SU-DHL-6 (cell line): Measurements from ENCODE around the gene NEB.

Experiments used
- H2AFZ ChIP-seq: fragments of 200-600 bp; sonication (generic); 2 replicates; pipeline ENCODE4 v1.6.1; 2014; ENCODE audit warnings: low read depth, mild to moderate bottlenecking, moderate library complexity, mixed read lengths, antibody characterized with exemption, low read length; ENCODE audit not compliant: severe bottlenecking
- H3F3A ChIP-seq: fragments of 200-600 bp; shearing (Covaris generic); 2 replicates; pipeline ENCODE4 v1.6.0; 2016; ENCODE audit warnings: antibody characterized with exemption, mild to moderate bottlenecking; ENCODE audit not compliant: insufficient read depth
- H3K27ac ChIP-seq: fragments of 200-600 bp; sonication (generic); 2 replicates; pipeline ENCODE4 v1.5.1; 2016; ENCODE audit warnings: low read depth, mild to moderate bottlenecking, low read length, moderate library complexity, mixed read lengths
- H3K27me3 ChIP-seq: fragments of 200-600 bp; sonication (generic), shearing (Covaris generic); 2 replicates; pipeline ENCODE4 v1.6.0; 2014; ENCODE audit warnings: mild to moderate bottlenecking, low read length
- H3K36me3 ChIP-seq: fragments of 200-600 bp; sonication (generic); 2 replicates; pipeline ENCODE4 v1.6.1; 2014; ENCODE audit warnings: mild to moderate bottlenecking, low read length, mixed read lengths
- H3K4me2 ChIP-seq: fragments of 300-600, 200-600 bp; shearing (Covaris generic), sonication (generic); 2 replicates; pipeline ENCODE4 v1.6.0; 2014; ENCODE audit warnings: low read length, low read depth, mild to moderate bottlenecking; ENCODE audit not compliant: poor library complexity, severe bottlenecking
- H3K4me3 ChIP-seq: fragments of 200-600 bp; sonication (generic); 2 replicates; pipeline ENCODE4 v1.5.1; 2014; ENCODE audit warnings: antibody characterized with exemption, low read length, mild to moderate bottlenecking, mixed read lengths; ENCODE audit not compliant: insufficient read depth, poor library complexity, severe bottlenecking
- H3K79me2 ChIP-seq: fragments of 200-600 bp; sonication (generic); 2 replicates; pipeline ENCODE4 v1.6.1; 2014; ENCODE audit warnings: mild to moderate bottlenecking, low read length, moderate library complexity; ENCODE audit not compliant: insufficient read depth
- H3K9ac ChIP-seq: fragments of 200-600 bp; sonication (generic); 2 replicates; pipeline ENCODE4 v1.7.0; 2014; ENCODE audit warnings: mild to moderate bottlenecking, low read length
- H3K9me2 ChIP-seq: fragments of 200-600 bp; sonication (generic); replicated peaks from 2 replicates; pipeline ENCODE4 v1.6.1; 2014; ENCODE audit warnings: low read length; ENCODE audit not compliant: insufficient read depth
- H3K9me3 ChIP-seq: fragments of 200-600 bp; sonication (generic); 2 replicates; pipeline ENCODE4 v1.6.1; 2014; ENCODE audit warnings: low read length, mixed read lengths; ENCODE audit not compliant: insufficient read depth
- H4K20me1 ChIP-seq: fragments of 200-600 bp; sonication (generic); 2 replicates; pipeline ENCODE4 v1.6.1; 2014; ENCODE audit warnings: low read depth, mild to moderate bottlenecking, antibody characterized with exemption, low read length, moderate library complexity, mixed read lengths
- CTCF ChIP-seq: fragments of 200-600 bp; sonication (generic); IDR thresholded peaks from one replicate; pipeline ENCODE4 v1.5.1; 2017; ENCODE audit warnings: antibody characterized with exemption, mild to moderate bottlenecking, low read length, moderate library complexity; ENCODE audit not compliant: insufficient read depth, poor library complexity, severe bottlenecking
- EZH2phosphoT487 ChIP-seq: fragments of 200-600 bp; sonication (generic), shearing (Covaris generic); conservative IDR thresholded peaks from 2 replicates; pipeline ENCODE4 v1.6.1; 2018; ENCODE audit warnings: mild to moderate bottlenecking, antibody characterized with exemption, low read length, moderate library complexity, mixed read lengths

The NEB gene

GRCh38 chr2:151729415-151729811, 4.9 kb downstream of the NEB start:
- H4K20me1 ChIP-seq, result no peaks in the 10 kb centered on the region
- H3F3A ChIP-seq, result no peaks in the 10 kb centered on the region
- no peak overlapping the region for H3K4me3 ChIP-seq
- TF ChIP-seq EZH2phosphoT487 (no peak), CTCF (no peak)
- H3K9me2 ChIP-seq, result no peaks in the 10 kb centered on the region
- no peak overlapping the region for H3K27ac ChIP-seq
- H2AFZ ChIP-seq, result no peak overlapping the region
- H3K36me3 ChIP-seq, result no peaks in the 10 kb centered on the region
- no peak overlapping the region for H3K4me2 ChIP-seq
- no peak overlapping the region for H3K9ac ChIP-seq
- no peaks in the 10 kb centered on the region for H3K9me3 ChIP-seq
- no peaks in the 10 kb centered on the region for H3K79me2 ChIP-seq
- H3K27me3 ChIP-seq, result no peaks in the 10 kb centered on the region

DNA sequence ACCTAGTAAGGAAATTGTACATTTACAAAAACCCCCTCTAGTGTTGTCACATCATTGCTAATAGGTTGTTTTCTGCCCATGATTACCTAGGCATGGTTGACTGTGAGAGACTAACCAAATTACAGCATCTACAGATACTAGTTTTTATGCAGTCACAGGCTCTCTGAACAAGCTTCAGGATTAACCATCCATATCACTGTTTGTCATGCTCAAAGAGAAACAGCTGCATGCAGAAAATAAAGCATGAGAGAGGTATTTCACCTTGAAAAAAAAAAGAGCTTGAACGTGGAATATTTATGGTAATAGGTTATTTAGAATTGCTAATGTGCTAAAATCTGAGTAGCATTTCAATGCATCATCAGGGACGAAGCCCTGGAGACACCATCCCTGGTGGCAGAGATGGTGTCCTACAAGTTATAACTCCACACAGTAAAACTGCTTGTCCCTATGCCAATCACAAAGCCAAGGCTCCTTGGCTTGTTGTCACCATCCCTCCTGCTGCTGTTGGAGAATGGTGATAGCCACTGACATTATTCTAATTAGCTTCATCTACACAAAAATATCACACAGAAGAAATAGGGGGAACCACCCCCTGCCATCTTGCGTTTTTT, 5.4 kb downstream of the NEB start:
- Histone ChIP-seq H4K20me1 (no peaks in the 10 kb centered on the region), H3K27me3 (no peaks in the 10 kb centered on the region), H3K4me3 (no peak overlapping the region), H3K36me3 (no peaks in the 10 kb centered on the region), H3K4me2 (no peak overlapping the region), H3K79me2 (no peaks in the 10 kb centered on the region), H3K9ac (no peak overlapping the region), H2AFZ (no peak overlapping the region), H3K9me2 (no peaks in the 10 kb centered on the region), H3K27ac (no peak overlapping the region), H3K9me3 (no peaks in the 10 kb centered on the region), H3F3A (no peaks in the 10 kb centered on the region)
- TF ChIP-seq CTCF (no peak), EZH2phosphoT487 (no peak)

DNA sequence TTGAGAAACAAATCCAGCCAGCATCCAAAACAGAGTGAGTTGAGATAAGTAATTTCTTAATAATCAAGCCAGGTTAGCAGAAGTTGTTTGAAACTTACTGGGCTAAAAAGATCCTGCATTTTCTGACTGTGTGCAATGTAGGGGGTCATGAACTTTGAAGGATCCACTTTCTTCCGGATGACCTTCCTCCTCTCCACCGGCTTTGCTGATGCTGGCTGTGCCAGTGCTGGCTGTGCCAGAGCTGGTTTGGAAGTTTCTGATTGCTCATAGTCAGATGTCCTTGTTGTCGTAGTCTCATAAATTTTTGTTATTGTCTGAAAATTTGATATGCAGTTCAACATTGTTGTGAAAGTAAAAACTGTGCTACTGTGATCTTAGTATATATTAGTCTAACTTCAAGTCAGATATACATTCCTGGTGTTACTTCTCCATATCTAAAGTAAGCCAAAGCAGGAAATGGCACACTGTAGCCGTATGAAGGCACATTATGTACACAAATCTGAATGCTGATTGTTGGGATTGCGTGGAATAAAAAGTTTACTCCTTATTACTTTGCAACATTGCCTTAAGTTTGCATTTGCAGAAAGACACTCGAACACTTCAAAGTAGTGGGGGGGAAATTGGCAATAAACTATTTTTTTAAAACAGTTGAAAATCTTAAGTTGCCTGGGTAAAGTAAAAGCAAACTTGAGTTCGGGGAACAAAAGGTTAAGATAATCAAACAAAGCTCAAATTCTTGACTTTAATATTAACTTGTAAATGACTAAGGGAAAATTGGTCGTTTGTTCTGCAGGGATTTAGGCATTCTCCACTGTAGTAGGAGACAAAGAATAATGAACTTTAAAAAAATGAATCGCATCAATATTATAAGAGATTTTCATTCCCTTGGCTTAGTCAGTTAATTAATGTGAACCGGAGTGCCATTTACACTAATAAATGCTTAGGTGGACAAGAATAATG, 6.4 kb downstream of the NEB start:
- Histone ChIP-seq H2AFZ (no peak overlapping the region), H3K9ac (no peak overlapping the region), H3K27me3 (no peaks in the 10 kb centered on the region), H4K20me1 (no peaks in the 10 kb centered on the region), H3K9me3 (no peaks in the 10 kb centered on the region), H3K36me3 (no peaks in the 10 kb centered on the region), H3K9me2 (no peaks in the 10 kb centered on the region), H3K27ac (no peak overlapping the region), H3F3A (no peaks in the 10 kb centered on the region), H3K79me2 (no peaks in the 10 kb centered on the region), H3K4me2 (no peak overlapping the region), H3K4me3 (no peak overlapping the region)
- no peak for TF ChIP-seq EZH2phosphoT487
- TF ChIP-seq CTCF, result no peak
